ENCODE measurements around the gene NAA10.

Gene NAA10

GRCh38 chrX:153880440-153880815, 54.4 kb downstream of the NAA10 start:
- H3K27me3 ChIP-seq (ENCODE audit: control insufficient read depth in 5 of 5, insufficient read depth in 4 of 5, low read length in 5 of 5), result peaks cover 56 to 82% (median 80%) of the 10 kb centered on the region in 5 donors
- H3K4me1 ChIP-seq (ENCODE audit: control insufficient read depth in 5 of 5, insufficient read depth in 5 of 5, low read length in 5 of 5), result peaks cover 0 to 4% (median 0%) of the 10 kb centered on the region in 5 donors
- H3K36me3 ChIP-seq (ENCODE audit: control insufficient read depth in 5 of 5, insufficient read depth in 5 of 5, low read length in 5 of 5), result no peaks in the 10 kb centered on the region
- no peaks in the 10 kb centered on the region for H3K9me3 ChIP-seq (ENCODE audit: control insufficient read depth in 5 of 5, low read length in 5 of 5)
- H3K4me3 ChIP-seq (ENCODE audit: low read depth in 1 of 5, low read length in 5 of 5), result no peak overlapping the region
- no peak overlapping the region for H3K9ac ChIP-seq (ENCODE audit: low read length in 5 of 5)
- no peak overlapping the region for H3K27ac ChIP-seq (ENCODE audit: low read depth, low read length)

- Histone ChIP-seq H3K4me3 (ENCODE audit: low read depth in 1 of 5, low read length in 5 of 5) (no peak overlapping the region), H3K36me3 (ENCODE audit: control insufficient read depth in 5 of 5, insufficient read depth in 5 of 5, low read length in 5 of 5) (no peaks in the 10 kb centered on the region), H3K27ac (ENCODE audit: low read depth, low read length) (no peak overlapping the region), H3K4me1 (ENCODE audit: control insufficient read depth in 5 of 5, insufficient read depth in 5 of 5, low read length in 5 of 5) (no peaks in the 10 kb centered on the region), H3K9ac (ENCODE audit: low read length in 5 of 5) (no peak overlapping the region), H3K27me3 (ENCODE audit: control insufficient read depth in 5 of 5, insufficient read depth in 4 of 5, low read length in 5 of 5) (peaks cover 51 to 76% (median 74%) of the 10 kb centered on the region in 5 donors), H3K9me3 (ENCODE audit: control insufficient read depth in 5 of 5, low read length in 5 of 5) (no peaks in the 10 kb centered on the region)
These were observed 54.9 kb downstream of the NAA10 start for GRCh38 chrX:153879741-153880439.

Measured in subcutaneous abdominal adipose tissue (tissue), 5 donors.